ENCODE data around the gene CDC34.

Gene CDC34

GRCh38 chr19:518598-519231 is 12.8 kb upstream of the CDC34 start:
- TF ChIP-seq CTCF (IDR thresholded peaks at IDR 0.05; ENCODE audit: low read depth, low read length), result no peak
- H3K4me3 ChIP-seq (ENCODE audit: low read depth, low read length), result no peak overlapping the region

DNA sequence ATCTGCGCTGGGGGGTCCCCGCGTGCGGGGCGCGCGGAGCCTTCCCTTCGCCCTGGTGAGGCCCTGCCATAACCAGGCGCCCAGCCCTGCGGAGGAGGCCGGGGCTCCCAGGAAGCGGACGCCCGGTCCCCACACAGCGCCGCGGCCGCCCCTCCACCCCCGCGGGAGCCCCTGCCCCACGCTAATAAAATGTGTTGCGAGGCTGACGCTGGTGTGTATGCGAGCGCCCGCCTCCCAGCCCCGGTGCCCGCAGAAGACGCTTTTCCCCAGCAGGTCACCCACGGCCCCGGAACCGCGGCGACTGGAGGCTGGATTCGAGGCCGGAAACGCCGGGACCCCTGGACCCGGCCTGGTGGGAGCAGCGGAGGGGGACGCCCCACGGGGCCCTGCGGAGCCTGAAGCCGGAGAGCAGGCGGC is 12.1 kb upstream of the CDC34 start:
- TF ChIP-seq CTCF (IDR thresholded peaks at IDR 0.05; ENCODE audit: low read depth, low read length), result no peak
- H3K4me3 ChIP-seq (ENCODE audit: low read depth, low read length), result no peak overlapping the region

GRCh38 chr19:522726-523125 is 8.8 kb upstream of the CDC34 start:
- no peak overlapping the region for H3K4me3 ChIP-seq (ENCODE audit: low read depth, low read length)
- TF ChIP-seq CTCF (IDR thresholded peaks at IDR 0.05; ENCODE audit: low read depth, low read length), result no peak

- TF ChIP-seq CTCF (IDR thresholded peaks at IDR 0.05; ENCODE audit: low read depth, low read length), result no peak
- no peak overlapping the region for H3K4me3 ChIP-seq (ENCODE audit: low read depth, low read length)
Measured at GRCh38 chr19:524062-524674, 7.4 kb upstream of the CDC34 start.

DNA sequence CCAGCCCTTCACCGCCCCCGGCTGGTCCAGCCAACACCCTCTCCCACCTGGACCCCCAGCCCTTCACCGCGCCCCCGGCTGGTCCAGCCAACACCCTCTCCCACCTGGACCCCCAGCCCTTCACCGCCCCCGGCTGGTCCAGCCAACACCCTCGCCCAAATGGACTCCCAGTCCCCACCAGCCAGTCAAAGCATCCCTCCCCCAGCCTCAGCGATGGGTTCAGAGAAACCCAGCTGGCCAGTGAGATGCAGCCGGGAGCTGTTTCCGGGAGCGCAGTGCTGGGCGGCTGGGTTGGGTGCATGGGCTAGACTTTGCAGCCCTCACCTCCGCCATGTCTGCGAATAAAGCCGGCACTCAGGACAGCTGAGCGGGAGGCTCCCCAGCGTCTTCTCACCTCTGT is 6.5 kb upstream of the CDC34 start:
- H3K4me3 ChIP-seq (ENCODE audit: low read depth, low read length), result no peak overlapping the region
- TF ChIP-seq CTCF (IDR thresholded peaks at IDR 0.05; ENCODE audit: low read depth, low read length), result no peak

GRCh38 chr19:525857-526419 is 5.6 kb upstream of the CDC34 start:
- no peak for TF ChIP-seq CTCF (IDR thresholded peaks at IDR 0.05; ENCODE audit: low read depth, low read length)
- H3K4me3 ChIP-seq (ENCODE audit: low read depth, low read length), result no peak overlapping the region
